ENCODE data around the gene SENP5.

SENP5 gene

GRCh38 chr3:196954832-196955231, 87.1 kb downstream of the SENP5 start:
- no peak for DNase-seq (ENCODE audit: low read depth)
- no peak overlapping the region for H3K4me3 ChIP-seq (replicated peaks; ENCODE audit: low read depth, low read length)
- TF ChIP-seq CTCF (IDR thresholded peaks at IDR 0.05; ENCODE audit: low read length, missing control alignments) = no peak

GRCh38 chr3:196962108-196962929, 94.6 kb downstream of the SENP5 start:
- no peak for TF ChIP-seq CTCF (IDR thresholded peaks at IDR 0.05; ENCODE audit: low read length, missing control alignments)
- no peak overlapping the region for H3K4me3 ChIP-seq (replicated peaks; ENCODE audit: low read depth, low read length)
- no peak for DNase-seq (ENCODE audit: low read depth)

- H3K4me3 ChIP-seq (replicated peaks; ENCODE audit: low read depth, low read length) = no peak overlapping the region
- no peak for DNase-seq (ENCODE audit: low read depth)
- no peak for TF ChIP-seq CTCF (IDR thresholded peaks at IDR 0.05; ENCODE audit: low read length, missing control alignments)
These were observed 95.4 kb downstream of the SENP5 start for GRCh38 chr3:196962930-196963630.

- no peak for DNase-seq (ENCODE audit: low read depth)
- no peak overlapping the region for H3K4me3 ChIP-seq (replicated peaks; ENCODE audit: low read depth, low read length)
- no peak for TF ChIP-seq CTCF (IDR thresholded peaks at IDR 0.05; ENCODE audit: low read length, missing control alignments)
These were observed 95.9 kb downstream of the SENP5 start for GRCh38 chr3:196963631-196963953.

GRCh38 chr3:196965112-196965803, 97.5 kb downstream of the SENP5 start:
- no peak for TF ChIP-seq CTCF (IDR thresholded peaks at IDR 0.05; ENCODE audit: low read length, missing control alignments)
- H3K4me3 ChIP-seq (replicated peaks; ENCODE audit: low read depth, low read length) = no peak overlapping the region
- DNase-seq (ENCODE audit: low read depth) = no peak

- no peak for TF ChIP-seq CTCF (IDR thresholded peaks at IDR 0.05; ENCODE audit: low read length, missing control alignments)
- no peak for DNase-seq (ENCODE audit: low read depth)
- no peak overlapping the region for H3K4me3 ChIP-seq (replicated peaks; ENCODE audit: low read depth, low read length)
These were observed 98.1 kb downstream of the SENP5 start for GRCh38 chr3:196965804-196966173.
